K562 (cell line): ENCODE measurements around the gene WBP1. TPM values are rescaled to one million over a fixed set of nuclear protein-coding genes. Genes with fewer than 3 reads are reported as not detected.
A peak's percentile ranks its signal among the peaks of the same experiment; 100 is the strongest.

Source experiments
- BHLHE40 ChIP-seq: IDR thresholded peaks from 2 replicates; pipeline ENCODE4 v1.6.1; 2011; ENCODE audit warnings: low read length, improper control_type of control experiment
- GABPA ChIP-seq: fragments of 200-800 bp; sonication (Bioruptor generic); conservative IDR thresholded peaks from 2 replicates; pipeline ENCODE4 v1.6.1; 2016; ENCODE audit warnings: low read depth, missing genetic modification characterization, missing compliant biosample characterization
- HMG20A ChIP-seq: fragments of 450-650 bp; formaldehyde crosslinking; conservative IDR thresholded peaks from 2 replicates; pipeline ENCODE4 v1.4.0; 2020; ENCODE audit warnings: mild to moderate bottlenecking, mixed read lengths
- POLR2AphosphoS5 ChIP-seq: IDR thresholded peaks from 2 replicates; pipeline ENCODE4 v1.6.1; 2011; ENCODE audit warnings: mild to moderate bottlenecking, low read depth, low read length, moderate library complexity; ENCODE audit not compliant: control insufficient read depth, insufficient read depth
- POLR3G ChIP-seq: IDR thresholded peaks from 2 replicates; pipeline ENCODE4 v1.6.1; 2011; ENCODE audit not compliant: insufficient read length, insufficient replicate concordance; ENCODE audit errors: extremely low read depth
- POU5F1 ChIP-seq: fragments of 150-350 bp; IDR thresholded peaks from 2 replicates; pipeline ENCODE4 v1.6.1; 2014; ENCODE audit warnings: borderline replicate concordance, low read length, low read depth, mild to moderate bottlenecking; ENCODE audit not compliant: partially characterized antibody
- RFX7 ChIP-seq: fragments of 250-450 bp; sonication (Bioruptor Pico); IDR thresholded peaks from 2 replicates; pipeline ENCODE4 v1.5.1; 2021; ENCODE audit warnings: mild to moderate bottlenecking
- ZFPM2 ChIP-seq: fragments of 250-450 bp; sonication (Bioruptor Pico); IDR thresholded peaks from 2 replicates; pipeline ENCODE4 v1.5.1; 2022; ENCODE audit warnings: mild to moderate bottlenecking
- ZNF239 ChIP-seq: fragments of 250-450 bp; sonication (Bioruptor Pico); IDR thresholded peaks from 2 replicates; pipeline ENCODE4 v1.4.0; 2020; ENCODE audit warnings: mild to moderate bottlenecking
- polyA plus RNA-seq, 8 experiments: library from polyadenylated mRNA; depleted of rRNA in 4 of 8; stranded (reverse) in 5 of 8; unstranded in 3 of 8; fragments of >200 nt; fragmentation: Nextera tagmentation in 2 of 8; fragmentation: Illumina TruSeq in 1 of 8; extraction: Ambion mirVana in 2 of 8; extraction: Trizol in 1 of 8; gene quantifications; 2 replicates each; pipeline versions ENCODE4 v1.2.1 to v1.2.3, GENCODE V29; 2011 to 2014; ENCODE audit warnings: inconsistent platforms in 1 of 8, missing spikeins in 1 of 8
- total RNA-seq, 7 experiments: library from RNA; depleted of rRNA in 6 of 7; stranded (reverse); fragments of >200 nt in 6 of 7; fragmentation: Illumina TruSeq in 2 of 7; extraction: Trizol in 2 of 7; gene quantifications; 2 replicates each; pipeline versions ENCODE4 v1.2.1 to v1.2.3, GENCODE V29; 2011 to 2021; ENCODE audit warnings: low replicate concordance in 1 of 7
- TF ChIP-seq, protein P1 (sequence below): fragments of 450-650 bp; IDR thresholded peaks from 2 replicates; pipeline ENCODE4 v1.6.1; 2016
- TF ChIP-seq, protein P2 (sequence below), 2 experiments: fragments of 450-650 bp in 1 of 2; sonication (generic) in 1 of 2; formaldehyde crosslinking in 1 of 2; IDR thresholded peaks in 1 of 2; conservative IDR thresholded peaks in 1 of 2; 2 replicates each; pipeline versions ENCODE4 v1.6.1 to v1.8.1; 2016 to 2023; ENCODE audit warnings: mild to moderate bottlenecking in 2 of 2, moderate library complexity in 2 of 2, inconsistent platforms in 1 of 2, missing genetic modification reagents in 1 of 2
- TF ChIP-seq, protein P3 (sequence below): fragments of 250-450 bp; sonication (Bioruptor Pico); IDR thresholded peaks from 2 replicates; pipeline ENCODE4 v1.5.0; 2020; ENCODE audit warnings: mild to moderate bottlenecking
- TF ChIP-seq, protein P4 (sequence below), 2 experiments: fragments of 450-650 bp; conservative IDR thresholded peaks; 2 replicates each; pipeline ENCODE4 v1.6.1; 2017; ENCODE audit warnings: mild to moderate bottlenecking in 2 of 2, moderate library complexity in 2 of 2
- TF ChIP-seq, protein P5 (sequence below): fragments of 250-450 bp; sonication (Bioruptor Pico); IDR thresholded peaks from 2 replicates; pipeline ENCODE4 v1.9.0; 2021; ENCODE audit warnings: mild to moderate bottlenecking
- TF ChIP-seq, protein P6 (sequence below): fragments of 450-650 bp; IDR thresholded peaks from 2 replicates; pipeline ENCODE4 v1.6.1; 2016; ENCODE audit warnings: low read depth, mild to moderate bottlenecking, moderate library complexity

WBP1 gene
- total and polyA plus RNA-seq, 9 of the 15 experiments (the other 6 are each of a cell fraction or from before 2014, with no cell fraction given), result 1.9 to 27.7 (median 14.2) TPM

DNA sequence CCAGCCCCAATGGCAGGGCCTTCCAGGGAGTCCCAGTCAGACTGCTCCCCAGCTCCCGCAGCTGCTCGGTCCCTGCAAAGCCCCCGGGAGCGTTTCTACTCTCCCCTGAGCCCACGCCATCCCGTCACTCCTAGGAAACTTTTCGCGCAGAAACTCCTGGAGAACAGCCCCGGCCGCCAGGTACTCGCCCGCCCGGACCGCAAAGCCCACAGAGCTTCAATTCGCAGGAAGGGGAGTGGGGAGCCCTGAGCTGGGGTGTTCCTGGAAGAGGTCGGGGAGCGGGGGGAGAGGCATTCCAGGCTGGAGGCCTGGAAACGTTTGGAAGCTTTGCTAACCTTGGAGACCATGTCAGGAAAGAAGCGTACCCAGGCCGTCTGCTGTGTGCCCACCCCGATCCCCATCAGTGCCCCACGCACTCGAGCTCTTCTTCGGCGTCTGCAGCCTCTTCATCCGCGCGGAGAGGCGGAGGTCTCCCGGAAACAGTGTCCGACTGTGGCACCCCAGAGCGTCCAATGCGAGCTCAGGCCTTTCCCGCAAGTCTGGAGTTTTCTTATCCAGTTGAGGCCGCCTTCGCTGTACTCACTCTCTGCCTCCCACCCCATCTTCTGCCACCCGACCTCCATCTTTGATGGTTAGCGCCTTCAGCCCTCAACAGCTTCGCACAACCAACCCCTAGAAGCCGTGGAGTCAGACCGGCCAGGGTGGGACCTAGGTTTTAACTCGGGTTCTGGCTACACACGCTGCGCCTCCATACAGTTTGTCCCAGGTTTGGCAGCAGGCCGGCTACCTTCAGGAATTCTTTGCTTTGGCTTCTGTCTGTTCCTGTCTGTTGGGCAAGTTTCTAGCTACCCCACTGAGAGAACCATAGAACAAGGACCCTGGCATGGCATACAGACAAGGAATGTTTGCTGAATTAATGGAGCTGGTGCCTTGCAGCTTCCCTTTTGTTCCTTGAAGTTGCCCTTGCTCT lies 45.6 kb downstream of the WBP1 start (continued):
- TF ChIP-seq, protein P1, sequence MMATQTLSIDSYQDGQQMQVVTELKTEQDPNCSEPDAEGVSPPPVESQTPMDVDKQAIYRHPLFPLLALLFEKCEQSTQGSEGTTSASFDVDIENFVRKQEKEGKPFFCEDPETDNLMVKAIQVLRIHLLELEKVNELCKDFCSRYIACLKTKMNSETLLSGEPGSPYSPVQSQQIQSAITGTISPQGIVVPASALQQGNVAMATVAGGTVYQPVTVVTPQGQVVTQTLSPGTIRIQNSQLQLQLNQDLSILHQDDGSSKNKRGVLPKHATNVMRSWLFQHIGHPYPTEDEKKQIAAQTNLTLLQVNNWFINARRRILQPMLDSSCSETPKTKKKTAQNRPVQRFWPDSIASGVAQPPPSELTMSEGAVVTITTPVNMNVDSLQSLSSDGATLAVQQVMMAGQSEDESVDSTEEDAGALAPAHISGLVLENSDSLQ, result peak; percentile 3
- TF ChIP-seq, protein P2, sequence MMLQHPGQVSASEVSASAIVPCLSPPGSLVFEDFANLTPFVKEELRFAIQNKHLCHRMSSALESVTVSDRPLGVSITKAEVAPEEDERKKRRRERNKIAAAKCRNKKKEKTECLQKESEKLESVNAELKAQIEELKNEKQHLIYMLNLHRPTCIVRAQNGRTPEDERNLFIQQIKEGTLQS (IDR thresholded peaks at IDR 0.05), result peak; percentile 46; the same call in 1 of the 2 replicates
- TF ChIP-seq, protein P2 (CRISPR knock-in tag; conservative IDR thresholded peaks at IDR 0.05), result peak; percentile 39; the same call in 1 of the 2 replicates
- 0 out of 2 replicates have a peak, but pooled peaks have one; percentile 4 for TF ChIP-seq BHLHE40
- TF ChIP-seq ZNF239 (CRISPR knock-in tag), result no peak
- TF ChIP-seq, protein P3, sequence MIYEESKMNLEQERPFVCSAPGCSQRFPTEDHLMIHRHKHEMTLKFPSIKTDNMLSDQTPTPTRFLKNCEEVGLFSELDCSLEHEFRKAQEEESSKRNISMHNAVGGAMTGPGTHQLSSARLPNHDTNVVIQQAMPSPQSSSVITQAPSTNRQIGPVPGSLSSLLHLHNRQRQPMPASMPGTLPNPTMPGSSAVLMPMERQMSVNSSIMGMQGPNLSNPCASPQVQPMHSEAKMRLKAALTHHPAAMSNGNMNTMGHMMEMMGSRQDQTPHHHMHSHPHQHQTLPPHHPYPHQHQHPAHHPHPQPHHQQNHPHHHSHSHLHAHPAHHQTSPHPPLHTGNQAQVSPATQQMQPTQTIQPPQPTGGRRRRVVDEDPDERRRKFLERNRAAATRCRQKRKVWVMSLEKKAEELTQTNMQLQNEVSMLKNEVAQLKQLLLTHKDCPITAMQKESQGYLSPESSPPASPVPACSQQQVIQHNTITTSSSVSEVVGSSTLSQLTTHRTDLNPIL (CRISPR knock-in tag), result no peak
- TF ChIP-seq POLR2AphosphoS5, result peak; percentile 35; the same call in 1 of the 2 replicates
- TF ChIP-seq HMG20A, result no peak
- TF ChIP-seq, protein P4, sequence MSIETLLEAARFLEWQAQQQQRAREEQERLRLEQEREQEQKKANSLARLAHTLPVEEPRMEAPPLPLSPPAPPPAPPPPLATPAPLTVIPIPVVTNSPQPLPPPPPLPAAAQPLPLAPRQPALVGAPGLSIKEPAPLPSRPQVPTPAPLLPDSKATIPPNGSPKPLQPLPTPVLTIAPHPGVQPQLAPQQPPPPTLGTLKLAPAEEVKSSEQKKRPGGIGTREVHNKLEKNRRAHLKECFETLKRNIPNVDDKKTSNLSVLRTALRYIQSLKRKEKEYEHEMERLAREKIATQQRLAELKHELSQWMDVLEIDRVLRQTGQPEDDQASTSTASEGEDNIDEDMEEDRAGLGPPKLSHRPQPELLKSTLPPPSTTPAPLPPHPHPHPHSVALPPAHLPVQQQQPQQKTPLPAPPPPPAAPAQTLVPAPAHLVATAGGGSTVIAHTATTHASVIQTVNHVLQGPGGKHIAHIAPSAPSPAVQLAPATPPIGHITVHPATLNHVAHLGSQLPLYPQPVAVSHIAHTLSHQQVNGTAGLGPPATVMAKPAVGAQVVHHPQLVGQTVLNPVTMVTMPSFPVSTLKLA (conservative IDR thresholded peaks at IDR 0.05), result 0 out of 4 replicates have a peak, but pooled peaks of 1 of the 2 experiments have one; percentile 4
- TF ChIP-seq GABPA (tag), result peak; percentile 3; the same call in 1 of the 2 replicates
- no peak for TF ChIP-seq ZFPM2 (CRISPR knock-in tag)
- TF ChIP-seq, protein P5, sequence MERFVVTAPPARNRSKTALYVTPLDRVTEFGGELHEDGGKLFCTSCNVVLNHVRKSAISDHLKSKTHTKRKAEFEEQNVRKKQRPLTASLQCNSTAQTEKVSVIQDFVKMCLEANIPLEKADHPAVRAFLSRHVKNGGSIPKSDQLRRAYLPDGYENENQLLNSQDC, result no peak
- TF ChIP-seq RFX7 (CRISPR knock-in tag), result no peak
- no peak for TF ChIP-seq POU5F1
- no peak for TF ChIP-seq POLR3G
- TF ChIP-seq, protein P6, sequence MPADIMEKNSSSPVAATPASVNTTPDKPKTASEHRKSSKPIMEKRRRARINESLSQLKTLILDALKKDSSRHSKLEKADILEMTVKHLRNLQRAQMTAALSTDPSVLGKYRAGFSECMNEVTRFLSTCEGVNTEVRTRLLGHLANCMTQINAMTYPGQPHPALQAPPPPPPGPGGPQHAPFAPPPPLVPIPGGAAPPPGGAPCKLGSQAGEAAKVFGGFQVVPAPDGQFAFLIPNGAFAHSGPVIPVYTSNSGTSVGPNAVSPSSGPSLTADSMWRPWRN, result 0 out of 2 replicates have a peak, but pooled peaks have one; percentile 2
